Keratinocyte (primary cell): ENCODE measurements around the gene SPRED1.

Experiments used
- CTCF ChIP-seq, 3 experiments: IDR thresholded peaks in 1 of 3; conservative IDR thresholded peaks in 1 of 3; optimal IDR thresholded peaks in 1 of 3; 2 replicates in 2 of 3; 3 replicates in 1 of 3; pipeline versions ENCODE3 to v1.5.1; 2011; ENCODE audit warnings: low read length in 3 of 3, mild to moderate bottlenecking in 3 of 3, moderate library complexity in 2 of 3, control low read depth in 1 of 3, inconsistent platforms in 1 of 3; ENCODE audit not compliant: insufficient read depth in 2 of 3; ENCODE audit errors: extremely low read depth in 1 of 3
- EZH2 ChIP-seq: IDR thresholded peaks from one replicate; pipeline ENCODE4 v1.6.1; 2012; ENCODE audit warnings: inconsistent platforms, mild to moderate bottlenecking, low read length, moderate library complexity

- no peak for TF ChIP-seq CTCF (optimal IDR thresholded peaks at IDR 0.05 in 1 of 3, IDR thresholded peaks at IDR 0.05 in 1 of 3, conservative IDR thresholded peaks at IDR 0.05 in 1 of 3; ENCODE audit: extremely low read depth in 1 of 3, insufficient read depth in 2 of 3, low read length in 3 of 3)
- TF ChIP-seq EZH2, result no peak
Observed at GRCh38 chr15:38205526-38206272, 46.9 kb upstream of the SPRED1 start.
